HEK293 (cell line): ENCODE results near the gene TLR4.

Experiments used
- CTCF ChIA-PET: fragments of 350-600 bp; formaldehyde crosslinking; extraction: SDS; loops from one replicate; lab custom pipeline; 2021; ENCODE audit warnings: antibody characterized with exemption; lab: Yijun Ruan, JAX
- POLR2A ChIA-PET: fragments of 300-600 bp; formaldehyde crosslinking; extraction: SDS; loops from one replicate; lab custom pipeline; 2020; ENCODE audit warnings: antibody characterized with exemption, inconsistent platforms; lab: Yijun Ruan, JAX
- H3K27ac ChIP-seq: fragments of 200-500 bp; sonication (Bioruptor generic); 2 replicates; pipeline ENCODE4 v1.5.1; 2014; ENCODE audit warnings: low read depth, low read length, control low read depth, inconsistent platforms; ENCODE audit errors: extremely low read depth
- H3K36me3 ChIP-seq, 2 experiments: fragments of 200-500 bp in 1 of 2; sonication (Bioruptor generic) in 1 of 2; 1 replicate in 1 of 2; 2 replicates in 1 of 2; pipeline ENCODE4 v1.5.1; 2014 to 2017; ENCODE audit warnings: inconsistent platforms in 2 of 2, low read length in 2 of 2; ENCODE audit not compliant: control insufficient read depth in 2 of 2, insufficient read depth in 1 of 2
- H3K4me1 ChIP-seq: fragments of 200-500 bp; sonication (Bioruptor generic); 2 replicates; pipeline ENCODE4 v1.5.1; 2014; ENCODE audit warnings: mild to moderate bottlenecking, low read length, inconsistent platforms; ENCODE audit not compliant: control insufficient read depth, insufficient read depth
- H3K4me3 ChIP-seq: 2 replicates; pipeline ENCODE4 v1.5.1; 2011; ENCODE audit warnings: low read depth, mild to moderate bottlenecking, control low read depth, low read length, moderate library complexity
- H3K9me3 ChIP-seq: fragments of 200-500 bp; sonication (Bioruptor generic); 2 replicates; pipeline ENCODE4 v1.5.1; 2014; ENCODE audit warnings: low read depth, low read length, inconsistent platforms; ENCODE audit not compliant: control insufficient read depth, insufficient read depth
- GLI2 ChIP-seq: fragments of 450-650 bp; formaldehyde crosslinking; IDR thresholded peaks from 2 replicates; pipeline ENCODE4; 2017; ENCODE audit warnings: missing biosample characterization, missing genetic modification characterization, low read depth, borderline replicate concordance
- HOXD13 ChIP-seq: sonication (generic); formaldehyde crosslinking; IDR thresholded peaks from 2 replicates; pipeline ENCODE4 v1.8.0; 2022; ENCODE audit warnings: missing genetic modification reagents, borderline replicate concordance
- KLF8 ChIP-seq: fragments of 450-650 bp; formaldehyde crosslinking; IDR thresholded peaks from 2 replicates; pipeline ENCODE4 v1.5.1; 2016; ENCODE audit warnings: missing biosample characterization, missing genetic modification characterization
- MEIS1 ChIP-seq: sonication (generic); formaldehyde crosslinking; IDR thresholded peaks from 2 replicates; pipeline ENCODE4 v1.8.1; 2022; ENCODE audit warnings: missing genetic modification reagents, mild to moderate bottlenecking, borderline replicate concordance
- PRDM10 ChIP-seq: fragments of 450-650 bp; formaldehyde crosslinking; IDR thresholded peaks from 2 replicates; pipeline ENCODE4 v1.5.1; 2016; ENCODE audit warnings: missing biosample characterization, missing genetic modification characterization
- PRDM4 ChIP-seq: fragments of 450-650 bp; formaldehyde crosslinking; IDR thresholded peaks from 2 replicates; pipeline ENCODE4 v1.5.1; 2017; ENCODE audit warnings: missing biosample characterization, missing genetic modification characterization
- PRDM6 ChIP-seq: fragments of 450-650 bp; formaldehyde crosslinking; IDR thresholded peaks from 2 replicates; pipeline ENCODE4 v1.5.1; 2017; ENCODE audit warnings: missing biosample characterization, missing genetic modification characterization
- ZBTB49 ChIP-seq: fragments of 450-650 bp; formaldehyde crosslinking; IDR thresholded peaks from 2 replicates; pipeline ENCODE4 v1.5.1; 2016; ENCODE audit warnings: missing biosample characterization, missing genetic modification characterization, low read depth
- ZNF18 ChIP-seq: fragments of 450-650 bp; formaldehyde crosslinking; IDR thresholded peaks from 2 replicates; pipeline ENCODE4 v1.5.1; 2016; ENCODE audit warnings: missing biosample characterization, missing genetic modification characterization
- ZNF404 ChIP-seq: fragments of 450-650 bp; formaldehyde crosslinking; IDR thresholded peaks from 2 replicates; pipeline ENCODE4 v1.5.1; 2017; ENCODE audit warnings: missing biosample characterization, missing genetic modification characterization
- ZNF548 ChIP-seq: fragments of 450-650 bp; formaldehyde crosslinking; IDR thresholded peaks from 2 replicates; pipeline ENCODE4 v1.5.1; 2016; ENCODE audit warnings: missing biosample characterization, missing genetic modification characterization
- ZNF571 ChIP-seq: fragments of 450-650 bp; formaldehyde crosslinking; IDR thresholded peaks from 2 replicates; pipeline ENCODE4 v1.5.0; 2017; ENCODE audit warnings: missing biosample characterization, missing genetic modification characterization
- ZNF664 ChIP-seq: fragments of 450-650 bp; formaldehyde crosslinking; IDR thresholded peaks from 2 replicates; pipeline ENCODE4 v1.5.1; 2016; ENCODE audit warnings: missing biosample characterization, missing genetic modification characterization

Gene TLR4

GRCh38 chr9:117656002-117656401 is 48.2 kb upstream of the TLR4 start:
- POLR2A ChIA-PET, result interaction anchor here (0.7 kb wide), 1 partner anchor 267 kb away, joined by 3 read pairs; no protein-coding TSS in a partner anchor

GRCh38 chr9:117662651-117663050 is 41.6 kb upstream of the TLR4 start:
- Histone ChIP-seq H3K4me1 (no peaks in the 10 kb centered on the region), H3K27ac (no peak overlapping the region), H3K4me3 (no peak overlapping the region), H3K9me3 (no peaks in the 10 kb centered on the region), H3K36me3 (no peaks in the 10 kb centered on the region)
- ChIA-PET POLR2A (interaction anchor here (0.6 kb wide), 1 partner anchor 68 kb away, joined by 3 read pairs; no protein-coding TSS in a partner anchor), CTCF (no interaction called here)
- no peak for TF ChIP-seq PRDM6 (tag by site-specific recombination)
- TF ChIP-seq ZNF548 (tag by site-specific recombination), result no peak
- no peak for TF ChIP-seq GLI2 (tag by site-specific recombination)
- no peak for TF ChIP-seq PRDM10 (tag by site-specific recombination)
- no peak for TF ChIP-seq ZNF571 (tag by site-specific recombination)
- TF ChIP-seq ZNF404 (tag by site-specific recombination), result no peak

More at GRCh38 chr9:117656002-117656401, 48.2 kb upstream of the TLR4 start:
- Histone ChIP-seq H3K4me1 (no peaks in the 10 kb centered on the region), H3K36me3 (no peaks in the 10 kb centered on the region), H3K9me3 (no peaks in the 10 kb centered on the region), H3K4me3 (no peak overlapping the region), H3K27ac (no peak overlapping the region)
- CTCF ChIA-PET, result no interaction called here
- TF ChIP-seq MEIS1 (CRISPR knock-in tag), result no peak
- no peak for TF ChIP-seq HOXD13 (CRISPR knock-in tag)
- no peak for TF ChIP-seq ZNF664 (tag by site-specific recombination)
- no peak for TF ChIP-seq PRDM4 (tag by site-specific recombination)
- no peak for TF ChIP-seq ZBTB49 (tag by site-specific recombination)
- no peak for TF ChIP-seq ZNF18 (tag by site-specific recombination)
- TF ChIP-seq KLF8, result no peak
- TF ChIP-seq PRDM6 (tag by site-specific recombination), result no peak
